ENCODE results near the gene KCND3.

DNA sequence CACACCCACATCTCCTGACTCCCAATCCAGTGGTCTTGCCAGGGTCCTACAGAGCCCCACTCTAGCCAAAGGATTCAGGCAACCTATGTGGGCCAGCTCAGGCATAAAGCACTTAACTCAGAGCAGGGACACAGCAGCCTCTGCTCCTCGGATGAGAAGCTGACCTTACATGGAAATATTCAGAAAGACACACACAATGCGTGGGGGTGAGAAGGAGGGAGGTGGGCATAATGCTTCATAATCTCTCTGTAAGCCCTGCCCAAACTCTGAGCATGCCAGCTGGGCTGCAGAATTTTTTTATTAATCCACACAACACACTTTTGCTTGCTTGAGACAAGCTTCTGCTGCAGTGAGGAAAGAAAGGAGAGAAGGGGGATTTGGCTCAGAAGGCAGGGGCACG is 21.6 kb downstream of the KCND3 start:
- TF ChIP-seq, protein P1, sequence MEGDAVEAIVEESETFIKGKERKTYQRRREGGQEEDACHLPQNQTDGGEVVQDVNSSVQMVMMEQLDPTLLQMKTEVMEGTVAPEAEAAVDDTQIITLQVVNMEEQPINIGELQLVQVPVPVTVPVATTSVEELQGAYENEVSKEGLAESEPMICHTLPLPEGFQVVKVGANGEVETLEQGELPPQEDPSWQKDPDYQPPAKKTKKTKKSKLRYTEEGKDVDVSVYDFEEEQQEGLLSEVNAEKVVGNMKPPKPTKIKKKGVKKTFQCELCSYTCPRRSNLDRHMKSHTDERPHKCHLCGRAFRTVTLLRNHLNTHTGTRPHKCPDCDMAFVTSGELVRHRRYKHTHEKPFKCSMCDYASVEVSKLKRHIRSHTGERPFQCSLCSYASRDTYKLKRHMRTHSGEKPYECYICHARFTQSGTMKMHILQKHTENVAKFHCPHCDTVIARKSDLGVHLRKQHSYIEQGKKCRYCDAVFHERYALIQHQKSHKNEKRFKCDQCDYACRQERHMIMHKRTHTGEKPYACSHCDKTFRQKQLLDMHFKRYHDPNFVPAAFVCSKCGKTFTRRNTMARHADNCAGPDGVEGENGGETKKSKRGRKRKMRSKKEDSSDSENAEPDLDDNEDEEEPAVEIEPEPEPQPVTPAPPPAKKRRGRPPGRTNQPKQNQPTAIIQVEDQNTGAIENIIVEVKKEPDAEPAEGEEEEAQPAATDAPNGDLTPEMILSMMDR (IDR thresholded peaks at IDR 0.05), result no peak
- TF ChIP-seq POLR2A (IDR thresholded peaks at IDR 0.05), result no peak
